GM21825 (cell line): Measurements from ENCODE around the gene HLCS.

Source experiments
- ATAC-seq: cut with Tn5 transposase; IDR thresholded peaks from one replicate; pipeline ENCODE4 v1.9.1; 2021; ENCODE audit warnings: mild to moderate bottlenecking, moderate library complexity; ENCODE audit not compliant: unreplicated experiment

HLCS gene

DNA sequence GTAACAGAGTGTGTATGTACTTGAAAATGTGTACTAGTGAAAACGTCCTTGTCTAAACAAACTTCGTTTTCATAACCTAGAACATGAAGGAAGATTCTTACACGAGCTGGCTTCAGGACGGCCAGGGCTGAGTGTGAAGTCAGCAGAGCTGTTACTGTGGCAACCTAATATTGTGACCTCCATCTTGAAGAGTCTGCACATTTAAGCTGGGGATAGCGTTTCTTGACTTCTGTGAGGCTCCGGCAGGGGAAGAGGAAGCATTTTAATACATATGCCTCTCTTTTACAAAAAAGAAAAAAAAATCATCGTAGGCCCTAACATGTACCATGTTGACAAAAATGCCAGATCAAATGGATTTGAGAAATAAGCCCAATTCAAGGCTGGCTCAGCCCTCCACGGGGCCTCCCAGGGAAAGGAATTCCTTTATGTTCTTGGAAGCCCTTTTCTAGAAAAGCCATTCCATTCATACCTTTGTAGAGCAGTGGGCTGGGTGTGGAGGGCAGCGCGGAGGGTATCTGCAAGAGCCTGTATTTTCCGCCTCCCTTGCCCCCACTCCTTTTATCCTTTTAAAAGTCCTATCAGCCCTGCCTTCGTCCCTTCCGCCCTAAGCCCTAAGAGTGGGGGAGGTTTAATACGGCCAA, 216.4 kb downstream of the HLCS start:
- no peak for ATAC-seq

DNA sequence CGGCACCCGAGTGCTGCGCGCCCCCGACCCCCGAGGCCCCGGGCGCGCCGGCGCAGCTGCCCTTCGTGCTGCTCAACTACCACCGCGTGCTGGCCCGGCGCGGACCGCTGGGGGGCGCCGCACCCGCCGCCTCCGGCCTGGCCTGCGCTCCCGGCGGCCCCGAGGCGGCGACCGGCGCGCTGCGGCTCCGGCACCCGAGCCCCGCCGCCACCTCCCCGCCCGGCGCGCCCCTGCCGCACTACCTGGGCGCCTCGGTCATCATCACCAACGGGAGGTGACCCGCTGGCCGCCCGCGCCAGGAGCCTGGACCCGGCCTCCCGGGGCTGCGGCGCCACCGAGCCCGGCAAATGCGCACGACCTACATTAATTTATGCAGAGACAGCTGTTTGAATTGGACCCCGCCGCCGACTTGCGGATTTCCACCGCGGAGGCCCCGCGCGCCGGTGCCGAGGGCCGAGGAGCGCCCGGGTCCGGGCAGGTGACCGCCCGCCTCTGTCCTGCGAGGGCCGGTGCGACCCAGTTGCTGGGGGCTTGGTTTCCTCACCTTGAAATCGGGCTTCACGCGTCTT, 218.6 kb downstream of the HLCS start:
- ATAC-seq = no peak

DNA sequence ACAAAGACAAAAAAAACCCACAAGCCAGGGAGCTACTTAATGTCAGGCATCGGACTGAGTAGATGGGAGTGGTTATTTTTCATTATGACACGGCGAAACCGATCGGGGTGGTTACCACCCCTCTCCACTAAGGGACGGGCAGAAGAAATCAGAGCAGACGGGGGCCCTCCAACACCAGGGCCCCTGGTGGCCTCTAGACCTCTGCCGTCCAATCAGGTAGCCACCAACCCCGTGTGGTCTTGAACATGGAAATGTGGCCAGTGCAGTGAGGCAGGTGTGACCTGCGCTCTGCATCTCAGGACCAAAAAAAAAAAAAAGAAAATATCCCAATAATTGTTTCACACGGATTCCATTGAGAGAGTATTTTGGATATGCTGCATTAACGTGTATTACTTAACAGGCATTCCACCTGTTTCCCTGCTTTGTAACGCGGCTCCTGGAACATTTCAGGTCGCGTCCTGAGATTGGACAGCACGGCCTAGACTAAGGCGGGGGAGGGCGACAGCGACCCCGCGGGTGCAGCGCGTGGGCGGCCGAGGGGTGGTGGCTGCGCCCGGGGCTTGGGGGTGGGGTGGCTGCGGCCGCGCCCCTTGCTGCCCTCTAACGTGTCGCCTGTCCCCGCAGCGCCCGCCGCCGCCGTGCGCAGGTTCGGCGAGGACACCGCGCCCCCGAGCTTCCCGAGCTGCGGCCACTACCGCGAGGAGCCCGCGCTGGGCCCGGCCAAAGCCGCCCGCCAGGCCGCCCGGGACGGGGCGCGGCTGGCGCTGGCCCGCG, 219.2 kb downstream of the HLCS start:
- ATAC-seq = no peak

DNA sequence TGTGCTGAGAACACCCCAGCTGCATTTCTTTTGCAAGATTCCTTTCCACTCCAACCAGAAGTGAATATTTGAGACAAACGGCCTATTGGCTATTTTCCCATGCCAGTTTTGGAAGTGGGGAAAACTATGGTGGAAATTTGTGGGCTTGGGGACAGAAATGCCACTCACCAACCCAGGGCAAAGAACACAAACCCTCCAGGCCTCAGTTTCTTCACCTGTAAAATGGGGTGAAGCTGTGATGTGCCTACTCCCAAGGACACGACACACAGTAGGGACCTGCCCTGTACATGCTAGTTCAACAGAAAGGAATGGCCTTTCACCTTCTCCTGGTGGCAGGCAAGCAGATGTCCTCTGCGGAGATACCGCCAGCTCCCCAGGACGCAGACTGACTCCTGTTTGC, 221.0 kb downstream of the HLCS start:
- no peak for ATAC-seq

DNA sequence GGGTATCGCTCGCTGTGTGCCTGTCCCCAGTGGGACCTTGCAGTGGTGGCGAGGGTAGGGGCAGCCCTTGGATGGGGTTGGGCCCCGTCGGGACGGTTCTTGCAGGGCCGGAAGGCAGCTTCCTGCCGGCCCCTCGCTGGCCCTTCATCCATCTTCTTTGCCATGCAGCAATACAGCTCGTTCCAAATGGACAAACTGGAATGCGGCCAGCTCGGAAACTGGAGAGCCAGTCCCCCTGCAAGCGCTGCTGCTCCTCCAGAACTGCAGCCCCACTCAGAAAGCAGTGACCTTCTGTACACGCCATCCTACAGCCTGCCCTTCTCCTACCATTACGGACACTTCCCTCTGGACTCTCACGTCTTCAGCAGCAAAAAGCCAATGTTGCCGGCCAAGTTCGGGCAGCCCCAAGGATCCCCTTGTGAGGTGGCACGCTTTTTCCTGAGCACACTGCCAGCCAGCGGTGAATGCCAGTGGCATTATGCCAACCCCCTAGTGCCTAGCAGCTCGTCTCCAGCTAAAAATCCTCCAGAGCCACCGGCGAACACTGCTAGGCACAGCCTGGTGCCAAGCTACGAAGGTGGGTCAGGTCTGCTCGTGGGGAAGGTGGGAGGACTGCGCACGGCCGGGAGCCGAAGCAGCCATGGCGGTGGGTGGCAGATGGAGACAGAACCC, 221.8 kb downstream of the HLCS start:
- no peak for ATAC-seq

DNA sequence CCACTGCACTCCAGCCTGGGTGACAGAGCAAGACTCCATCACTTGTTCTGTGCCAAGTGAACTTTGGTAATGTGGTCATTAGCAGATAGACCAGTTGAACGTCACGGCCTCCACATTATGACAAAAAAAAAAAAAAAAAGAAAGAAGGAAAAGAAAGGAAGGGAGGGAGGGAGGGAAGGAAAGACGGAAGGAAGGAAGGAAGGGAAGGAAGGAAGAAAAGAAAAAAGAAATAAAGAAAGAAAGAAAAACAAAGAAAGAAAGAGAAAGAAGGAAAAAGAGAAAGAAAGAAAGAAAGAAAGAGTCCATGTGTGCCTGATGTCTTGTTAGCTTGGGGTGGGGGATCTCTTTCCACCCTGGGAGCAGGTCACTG, 222.3 kb downstream of the HLCS start:
- ATAC-seq = no peak

DNA sequence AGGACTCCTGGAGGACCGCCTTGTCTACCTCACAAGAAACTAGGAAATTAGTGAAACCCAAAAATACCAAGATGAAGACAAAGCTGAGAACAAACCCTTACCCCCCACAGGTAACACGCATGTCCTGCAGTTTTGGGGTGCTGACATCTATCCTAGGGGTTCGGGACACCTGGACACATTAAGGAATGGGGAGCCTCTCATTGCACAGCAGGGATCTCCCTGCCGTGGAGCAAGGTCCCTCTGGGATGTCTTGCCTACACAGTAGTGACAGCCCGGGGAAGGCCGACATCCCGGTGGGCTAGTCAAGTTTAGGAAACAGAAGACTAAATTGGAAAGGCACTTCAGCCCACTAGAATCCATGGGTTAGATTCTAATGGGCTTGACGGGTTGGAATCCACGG, 223.0 kb downstream of the HLCS start:
- ATAC-seq = no peak

DNA sequence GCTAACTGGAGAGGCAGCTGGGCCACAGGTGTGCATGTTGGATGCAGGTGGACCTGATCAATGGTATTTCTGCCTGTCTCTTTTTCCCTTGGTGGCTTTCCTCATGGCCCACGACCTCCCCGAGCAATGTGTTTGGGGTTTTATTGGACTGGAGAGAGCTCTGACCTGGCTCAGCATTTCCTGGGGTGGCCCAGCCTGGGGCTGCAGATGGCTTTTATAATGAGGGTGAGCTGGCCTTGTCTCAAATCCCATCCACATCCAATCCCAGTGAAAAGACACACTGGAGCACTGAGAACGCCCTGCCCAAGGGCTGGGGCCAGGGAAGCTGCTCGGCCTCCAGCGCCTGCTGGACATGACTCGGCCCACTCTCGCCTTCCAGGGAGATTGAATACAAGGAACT, 223.5 kb downstream of the HLCS start:
- no peak for ATAC-seq

DNA sequence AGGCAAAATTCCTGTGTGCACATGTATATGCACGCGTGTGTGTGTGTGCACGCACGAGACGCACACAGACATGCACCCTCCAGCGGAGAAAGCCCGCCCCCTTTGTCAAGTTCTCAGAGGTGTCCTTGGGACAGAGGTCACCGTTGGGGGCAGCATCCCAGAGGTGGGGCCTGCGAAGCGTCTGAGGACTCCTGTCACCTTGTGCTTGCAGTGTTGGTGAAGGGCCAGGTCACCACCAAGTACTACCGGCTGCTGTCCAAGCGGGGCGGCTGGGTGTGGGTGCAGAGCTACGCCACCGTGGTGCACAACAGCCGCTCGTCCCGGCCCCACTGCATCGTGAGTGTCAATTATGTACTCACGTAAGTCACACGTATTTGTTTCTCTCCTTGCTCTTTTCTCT, 225.0 kb downstream of the HLCS start:
- no peak for ATAC-seq

DNA sequence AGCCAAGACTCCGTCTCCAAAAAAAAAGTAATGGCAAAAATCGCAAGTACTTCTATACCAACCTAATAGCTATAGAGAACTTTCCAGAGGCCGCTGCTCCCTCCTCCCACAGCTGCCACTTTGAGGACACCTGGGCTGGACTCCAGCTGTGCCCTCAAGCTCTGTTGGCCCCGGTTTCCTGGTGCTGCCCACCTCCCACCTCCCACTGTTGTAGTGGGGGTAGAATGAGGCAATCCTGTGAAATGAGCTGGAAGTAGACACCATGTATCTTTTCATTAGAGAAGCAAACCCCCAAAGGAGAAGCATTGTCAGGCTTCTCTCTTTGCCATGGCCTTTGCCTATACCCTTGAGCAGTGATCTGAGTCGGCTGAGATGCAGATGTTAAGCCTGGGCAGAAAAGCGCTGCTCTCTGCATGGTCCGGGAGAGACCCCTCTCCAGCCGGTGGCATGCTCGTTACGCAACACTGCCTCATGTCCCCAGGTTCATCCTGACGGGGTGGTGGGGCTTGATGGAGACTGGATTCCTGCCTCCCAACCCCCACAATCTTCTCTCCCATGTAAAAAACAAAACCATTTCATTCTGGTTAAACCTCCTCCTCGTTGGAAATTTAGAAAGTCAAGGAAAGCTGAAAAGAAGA, 227.9 kb downstream of the HLCS start:
- ATAC-seq = no peak

DNA sequence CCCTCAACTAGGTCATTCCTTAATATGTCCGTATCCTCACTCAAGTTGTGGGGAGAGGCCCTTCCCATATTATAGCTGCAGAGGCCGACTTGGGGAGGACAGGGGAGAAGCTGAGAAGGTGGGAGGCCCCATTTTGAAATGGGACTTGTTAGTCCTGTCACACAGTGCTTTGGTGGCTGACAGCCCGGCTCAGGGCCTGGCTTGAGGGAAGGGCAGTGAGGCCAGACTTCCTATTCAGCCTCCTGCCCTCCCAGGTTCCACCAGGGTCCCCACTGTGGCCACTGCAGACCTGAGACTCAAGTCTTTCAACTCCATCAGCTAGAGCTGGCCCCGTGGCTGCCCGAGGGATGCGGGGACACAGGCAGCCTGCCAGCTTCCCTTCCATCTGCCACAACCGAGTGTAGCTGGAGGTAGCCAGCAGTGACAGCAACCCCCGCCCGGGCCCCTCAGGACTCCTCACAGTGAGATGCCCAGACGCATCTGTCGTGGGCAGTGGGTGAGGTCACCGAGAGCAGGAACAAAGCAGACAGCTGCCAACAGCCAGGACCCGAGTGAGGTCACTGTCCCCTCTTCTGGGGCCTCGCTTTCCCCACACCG, 230.6 kb downstream of the HLCS start:
- no peak for ATAC-seq

DNA sequence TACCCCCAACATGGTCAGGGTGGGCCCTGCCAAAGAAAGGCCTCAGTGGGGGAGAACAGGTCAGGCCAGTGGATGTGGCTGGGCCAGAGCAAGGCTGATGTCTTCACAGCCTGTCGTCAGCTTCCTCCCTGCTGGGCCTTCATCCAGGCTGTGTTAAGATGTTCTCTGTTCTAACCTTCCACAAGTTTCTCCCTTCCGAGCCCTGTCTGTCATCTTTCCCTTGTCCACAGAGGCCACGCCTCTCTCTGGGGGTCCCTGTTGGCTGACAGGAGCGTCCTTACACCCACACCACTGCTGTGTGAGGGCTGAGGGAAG, 231.3 kb downstream of the HLCS start:
- no peak for ATAC-seq

DNA sequence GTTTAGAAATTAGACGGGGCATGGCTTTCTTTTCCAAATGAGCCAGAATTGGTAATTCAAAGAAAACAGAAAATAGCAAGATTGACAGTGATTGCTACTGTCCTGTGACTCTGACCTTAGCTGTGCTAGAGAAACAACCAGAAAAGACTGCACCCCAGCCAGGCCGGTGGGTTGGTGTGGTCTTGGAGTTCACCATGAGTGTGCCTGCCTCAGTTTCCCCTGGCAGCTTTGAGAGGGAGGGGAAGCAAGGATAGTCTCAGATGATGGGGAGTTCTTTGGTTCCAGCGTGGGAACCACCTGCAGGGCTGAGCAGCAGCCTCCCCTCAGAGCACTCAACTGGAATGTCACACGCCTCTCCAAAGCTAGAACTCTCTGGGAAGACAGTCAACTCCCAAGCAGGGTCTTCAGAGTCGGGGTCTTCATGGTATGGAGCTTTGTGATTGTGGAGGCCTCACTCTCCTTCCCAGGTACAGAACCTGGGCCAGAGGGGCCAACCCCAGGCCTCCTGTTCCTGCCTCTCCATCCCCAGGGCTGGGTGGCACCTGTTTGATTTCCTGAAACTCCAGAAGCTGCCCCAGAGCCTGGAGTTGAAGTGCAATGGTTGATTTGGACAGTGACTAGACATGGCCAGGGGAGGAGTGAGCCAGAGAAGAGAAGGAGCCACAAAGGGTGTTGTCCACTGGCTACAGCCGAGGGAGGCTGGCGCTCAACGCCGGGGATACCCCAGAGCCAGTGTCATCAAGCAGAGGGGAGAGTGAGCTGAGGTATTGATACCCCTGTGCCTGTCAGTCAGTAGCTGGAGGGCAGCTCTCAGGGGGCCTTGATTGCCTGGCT, 231.9 kb downstream of the HLCS start:
- no peak for ATAC-seq

DNA sequence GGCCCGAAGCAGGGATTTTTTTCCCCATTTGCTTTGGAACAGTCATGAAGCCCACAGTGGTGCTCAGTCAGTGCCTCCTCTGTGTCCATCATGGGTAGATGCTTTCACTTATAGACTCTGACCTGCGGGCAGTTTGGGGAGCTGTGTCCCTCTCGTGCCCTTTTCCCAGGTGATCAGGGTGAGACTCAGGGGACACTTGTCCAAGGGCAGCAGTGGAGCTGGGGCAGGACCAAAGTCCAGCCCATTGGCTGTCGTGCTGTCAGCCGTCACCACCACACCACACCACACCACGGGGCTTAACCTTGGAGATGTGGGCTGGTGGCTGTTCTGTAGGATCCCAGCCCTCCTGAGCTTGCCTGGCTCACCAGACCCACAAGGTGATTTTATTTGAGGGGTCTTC, 232.6 kb downstream of the HLCS start:
- no peak for ATAC-seq

DNA sequence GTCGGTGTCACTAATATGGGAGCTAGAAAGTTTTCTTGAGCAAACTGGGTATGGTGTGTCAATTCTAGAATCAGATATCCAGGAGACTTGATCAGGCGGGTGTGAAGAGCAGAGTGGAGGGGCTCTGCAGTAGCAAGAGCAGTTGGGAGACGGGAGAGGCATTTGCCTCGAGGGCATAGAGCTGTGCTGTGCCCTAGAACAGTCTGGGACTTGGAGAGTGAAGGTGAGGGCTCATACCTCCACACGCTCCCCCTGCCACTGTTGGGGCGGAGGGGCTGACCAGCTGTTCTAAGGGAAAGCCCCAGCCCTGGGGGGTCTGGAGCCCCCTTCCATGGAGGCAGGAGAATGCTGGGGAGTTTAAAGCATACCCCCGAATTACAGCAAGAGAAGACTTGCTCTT, 233.7 kb downstream of the HLCS start:
- no peak for ATAC-seq

DNA sequence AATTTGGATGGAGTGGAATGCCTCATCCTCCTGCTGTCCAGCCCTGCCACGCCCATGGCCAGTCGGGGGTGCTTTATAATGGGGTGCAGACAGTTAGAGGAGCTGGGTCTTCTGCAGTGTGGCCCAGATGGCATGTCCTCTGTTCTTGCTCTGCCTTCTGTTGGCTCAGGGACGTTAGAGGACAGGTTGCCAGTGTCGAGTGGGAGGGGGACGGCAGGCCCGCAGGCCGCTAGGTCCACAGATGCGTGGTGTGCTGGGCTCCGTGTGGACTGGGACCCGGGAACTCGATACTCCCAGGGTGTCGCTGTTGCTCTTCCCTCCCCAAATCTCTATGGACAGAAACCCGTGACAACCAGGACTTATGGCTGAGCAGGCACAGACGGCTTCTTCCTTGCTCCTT, 234.3 kb downstream of the HLCS start:
- ATAC-seq = no peak

DNA sequence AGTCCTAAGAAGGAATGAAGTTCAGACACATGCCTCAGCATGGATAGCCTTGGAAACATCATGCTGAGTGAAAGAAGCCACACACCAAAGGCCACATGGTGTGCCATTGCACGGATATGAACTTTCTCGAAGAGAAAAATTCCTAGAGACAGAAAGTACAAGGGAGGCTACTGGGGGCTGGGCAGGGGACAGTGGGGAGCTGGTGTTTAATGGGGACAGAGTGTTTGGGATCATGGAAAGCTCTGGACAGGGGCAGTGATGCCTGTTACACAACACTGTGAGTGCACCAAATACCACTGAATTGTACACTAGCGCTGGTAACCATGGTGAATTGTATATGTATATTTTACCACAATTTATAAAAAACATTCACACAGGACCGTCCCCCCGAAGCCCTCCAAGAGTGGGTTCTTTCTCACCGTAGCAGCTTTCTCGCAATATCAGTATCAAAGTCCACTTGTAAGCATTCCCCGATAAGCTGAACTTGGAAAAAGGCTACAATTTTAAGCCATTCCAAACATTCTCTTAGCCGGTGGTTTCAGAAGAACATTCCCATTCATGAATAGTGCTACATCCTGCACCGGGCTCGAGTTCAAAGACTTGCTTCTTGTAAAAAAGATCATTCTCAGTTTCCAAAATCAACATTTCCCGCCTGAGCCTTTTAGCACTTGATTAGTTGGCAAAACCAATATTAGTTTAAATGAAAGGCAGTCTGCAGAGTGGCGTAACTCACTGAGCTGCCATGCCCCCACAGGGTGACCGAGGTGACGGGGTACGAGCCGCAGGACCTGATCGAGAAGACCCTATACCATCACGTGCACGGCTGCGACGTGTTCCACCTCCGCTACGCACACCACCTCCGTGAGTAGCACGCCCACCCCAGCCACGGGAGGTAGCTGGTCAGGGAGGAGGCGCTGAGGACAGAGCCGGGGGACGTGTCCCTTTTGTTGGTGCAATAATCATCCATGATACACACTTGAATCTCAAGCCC, 235.9 kb downstream of the HLCS start:
- ATAC-seq = no peak

DNA sequence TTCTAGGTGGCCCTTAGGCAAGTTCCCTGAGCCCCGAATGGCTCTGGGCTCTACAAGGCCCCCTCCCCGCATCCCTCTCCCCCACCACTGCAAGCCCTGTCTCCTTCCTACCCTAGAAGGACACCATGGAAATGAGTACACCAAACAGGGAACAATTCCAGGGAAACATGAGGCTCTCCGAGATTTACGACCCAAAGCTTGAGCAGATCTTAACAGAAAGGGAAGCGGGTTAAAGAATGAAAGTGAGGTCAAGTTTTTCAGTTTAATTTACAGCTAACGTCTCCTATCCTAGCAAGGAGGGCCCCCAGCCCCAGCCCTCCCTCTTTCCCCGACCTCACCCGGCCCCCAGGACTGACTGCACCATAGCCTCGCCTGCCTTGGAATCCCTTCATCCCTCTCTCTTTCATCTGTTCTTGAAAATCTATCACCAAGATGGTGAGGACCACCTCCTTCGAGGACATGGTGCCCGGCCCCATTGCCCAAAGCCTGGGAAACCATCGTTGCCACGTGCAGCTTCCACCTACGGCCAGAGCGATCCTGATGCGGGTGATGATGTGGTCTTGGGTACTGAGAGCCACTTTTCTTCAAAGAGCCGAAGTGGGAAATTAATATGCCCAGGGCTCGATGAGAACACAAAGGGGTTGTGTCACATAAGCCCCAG, 237.0 kb downstream of the HLCS start:
- ATAC-seq = no peak
